ENCODE data around the gene PRR36.

GRCh38 chr19:7914598-7915045 lies 40.4 kb upstream of the PRR36 start, which contains the start of gene TGFBR3L:
- TF ChIP-seq POLR2A (IDR thresholded peaks at IDR 0.05), result no peak
- no peak for TF ChIP-seq CTCF (IDR thresholded peaks at IDR 0.05)
- TF ChIP-seq POLR2AphosphoS5 (IDR thresholded peaks at IDR 0.05), result no peak
